Pancreas (tissue), 10 donors: Measurements from ENCODE around the gene SYNJ2. TPM values are rescaled to one million over a fixed set of nuclear protein-coding genes. Genes with fewer than 3 reads are reported as not detected.

ENCODE experiments used
- ATAC-seq, 4 donors: fragments of 200-7000 bp; cut with Tn5 transposase; one replicate each; pipeline versions ENCODE4 v1.8.0 to v1.9.1; 2020; ENCODE audit warnings: mild to moderate bottlenecking in 4 of 4, moderate library complexity in 4 of 4
- DNase-seq, 6 donors: peaks; one replicate each; pipeline ENCODE4 v3.0.0-alpha.2; 2020
- FAIRE-seq: peaks from 2 replicates; lab custom pipeline; 2012; peaks lifted over from hg19 to GRCh38; lab: Jason Lieb, UNC
- H3K27ac ChIP-seq, 4 donors: fragments of 200-600 bp; sonication (generic); 1 replicate in 3 of 4; 2 replicates in 1 of 4; pipeline versions ENCODE4 v1.5.0 to v1.8.0; 2020
- H3K27me3 ChIP-seq, 4 donors: fragments of 200-600 bp; one replicate each; pipeline ENCODE4 v1.8.0; 2021
- H3K36me3 ChIP-seq, 3 donors: fragments of 200-600 bp; sonication (generic) in 1 of 3; one replicate each; pipeline versions ENCODE4 v1.5.0 to v1.8.0; 2020 to 2021
- H3K4me1 ChIP-seq, 3 donors: fragments of 200-600 bp; one replicate each; pipeline ENCODE4 v1.8.0; 2021
- H3K4me3 ChIP-seq, 4 donors: fragments of 200-600 bp; sonication (generic) in 2 of 4; one replicate each; pipeline versions ENCODE4 v1.5.0 to v1.8.0; 2020 to 2021
- H3K9me3 ChIP-seq, 4 donors: fragments of 200-600 bp; one replicate each; pipeline ENCODE4 v1.8.0; 2021
- WGBS, 2 donors: extraction: QIAGEN DNeasy Blood & Tissue Kit; methylation state at CpG; one replicate each; pipeline ENCODE4 v1.1.7; 2013; 5-methylcytosine and 5-hydroxymethylcytosine counted together
- intact Hi-C, 3 donors: fragments of 100-400 bp; cut with DNase I; formaldehyde crosslinking; loops; one replicate each; pipeline versions ENCODE4 v1.11.1 to v1.14.2; 2022
- polyA plus RNA-seq, 2 donors: library from polyadenylated mRNA; stranded (reverse); fragments of 200-250 nt; gene quantifications; one replicate each; pipeline ENCODE4 v1.2.3, GENCODE V29; 2013
- total RNA-seq, 6 donors: library from RNA; stranded (reverse); fragmentation: NEBNext Ultra II Directional in 4 of 6; extraction: Animal tissue kit (Norgen Biotek cat#: 25700) in 4 of 6; gene quantifications; one replicate each; pipeline versions ENCODE4 v1.2.1 to v1.2.4, GENCODE V29; 2021 to 2023
- TF ChIP-seq, protein P1 (sequence below), 4 donors: fragments of 200-600 bp; sonication (generic) in 3 of 4; IDR thresholded peaks; one replicate each; pipeline versions ENCODE4 v1.5.0 to v1.8.0; 2021; ENCODE audit warnings: antibody characterized with exemption in 4 of 4
- donor health status: healthy with polysubstance abuse.
- donor health status: DM: no; HTN: no; CAD: no; lungs with moderate emphysema.
- donor health status: DM: no; HTN: no; CAD: no.
- donor health status: control.
- donor health status: control.
- donor health status: Bipolar disorder and iron deficiency.
- donor health status: DM: yes; HTN: yes; CAD: no.
- donor health status: DM: no; HTN: no; CAD: no.
- donor health status: DM: no; HTN: no; CAD: no.
- donor health status: DM: yes; HTN: yes; CAD: no.

Gene SYNJ2
- total and polyA plus RNA-seq, 8 donors: 7.9 to 17.1 (median 9.9) TPM

DNA sequence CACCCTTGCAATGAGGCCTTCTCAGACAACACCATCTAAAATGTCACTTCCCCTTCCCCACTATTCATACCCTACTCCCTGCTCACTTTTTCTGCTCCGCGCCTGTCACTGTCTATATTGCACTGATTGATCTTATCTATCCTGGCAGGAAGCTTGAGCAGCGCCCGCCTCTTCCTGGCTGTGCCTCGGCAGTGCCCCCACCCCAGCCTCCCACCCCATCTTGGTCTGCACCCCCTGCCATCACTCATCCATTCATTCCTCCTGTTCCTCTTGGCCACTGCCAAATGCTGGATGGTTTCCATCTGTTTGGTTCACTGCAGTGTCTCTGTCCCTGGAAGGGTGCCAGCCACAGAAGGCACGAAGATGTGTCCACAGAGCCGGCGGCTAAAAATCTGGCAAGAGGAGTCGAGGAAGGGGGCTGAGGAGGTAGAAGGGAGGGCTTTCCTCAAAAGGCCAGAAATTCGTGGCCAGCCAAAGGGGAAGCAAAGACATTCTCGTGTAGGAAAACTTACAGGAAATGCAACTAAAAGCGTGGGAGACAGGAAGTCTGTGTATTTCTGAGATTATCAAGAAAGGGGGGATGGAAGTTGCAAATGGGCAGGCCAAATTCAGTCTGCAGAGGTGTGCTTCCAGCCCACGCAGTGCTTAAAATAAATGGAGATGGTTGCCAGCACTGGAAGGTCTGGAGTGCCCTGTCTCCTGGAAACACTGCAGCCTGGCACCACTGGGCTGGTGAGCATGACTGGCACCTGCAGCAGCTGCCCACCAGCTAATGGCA, 27.6 kb downstream of the SYNJ2 start:
- peak in 3 of 4 donors; percentile 33 to 61 (median 38) for ATAC-seq
- intact Hi-C loops: no loop called here

DNA sequence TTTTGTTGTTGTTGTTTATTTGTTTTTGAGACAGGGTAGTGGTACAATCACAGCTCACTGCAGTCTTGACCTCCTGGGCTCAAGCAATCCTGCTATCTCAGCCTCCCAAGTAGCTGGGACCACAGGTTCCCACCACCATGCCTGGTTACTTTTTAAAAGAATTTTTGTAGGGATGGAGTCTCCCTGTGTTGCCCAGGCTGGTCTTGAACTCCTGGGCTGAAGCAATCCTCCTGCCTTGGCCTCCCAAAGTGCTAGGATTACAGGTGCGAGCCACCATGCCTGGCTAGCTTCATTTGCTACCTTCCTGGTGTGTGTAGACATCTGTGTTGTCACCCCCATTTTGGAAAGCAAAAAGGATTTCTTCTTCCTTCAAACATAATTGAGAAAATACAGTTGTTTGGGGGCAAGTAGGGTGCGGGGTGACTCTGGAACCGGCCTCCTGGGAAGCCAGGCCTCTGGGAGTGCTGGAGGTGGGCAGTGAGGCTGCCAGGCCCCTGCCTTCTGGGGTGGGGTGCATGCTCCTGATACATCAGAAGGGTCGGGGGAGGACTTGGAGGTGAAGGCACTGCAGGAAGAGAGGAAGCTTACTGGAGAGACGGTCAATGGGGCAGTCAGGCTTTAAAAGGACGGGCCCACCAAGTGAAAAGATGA, 28.4 kb downstream of the SYNJ2 start:
- 96 to 100% methylated on average over 6 of the region's 6 CpGs for WGBS, 2 donors
- Histone ChIP-seq H3K27me3 (no peaks in the 10 kb centered on the region), H3K4me3 (no peak overlapping the region), H3K36me3 (no peaks in the 10 kb centered on the region), H3K9me3 (no peaks in the 10 kb centered on the region), H3K4me1 (peaks cover 0 to 19% (median 5%) of the 10 kb centered on the region in 3 donors), H3K27ac (peak overlapping the region in 3 of 4 donors; percentile 49 to 73 (median 61))
- no peak for FAIRE-seq
- TF ChIP-seq, protein P1, sequence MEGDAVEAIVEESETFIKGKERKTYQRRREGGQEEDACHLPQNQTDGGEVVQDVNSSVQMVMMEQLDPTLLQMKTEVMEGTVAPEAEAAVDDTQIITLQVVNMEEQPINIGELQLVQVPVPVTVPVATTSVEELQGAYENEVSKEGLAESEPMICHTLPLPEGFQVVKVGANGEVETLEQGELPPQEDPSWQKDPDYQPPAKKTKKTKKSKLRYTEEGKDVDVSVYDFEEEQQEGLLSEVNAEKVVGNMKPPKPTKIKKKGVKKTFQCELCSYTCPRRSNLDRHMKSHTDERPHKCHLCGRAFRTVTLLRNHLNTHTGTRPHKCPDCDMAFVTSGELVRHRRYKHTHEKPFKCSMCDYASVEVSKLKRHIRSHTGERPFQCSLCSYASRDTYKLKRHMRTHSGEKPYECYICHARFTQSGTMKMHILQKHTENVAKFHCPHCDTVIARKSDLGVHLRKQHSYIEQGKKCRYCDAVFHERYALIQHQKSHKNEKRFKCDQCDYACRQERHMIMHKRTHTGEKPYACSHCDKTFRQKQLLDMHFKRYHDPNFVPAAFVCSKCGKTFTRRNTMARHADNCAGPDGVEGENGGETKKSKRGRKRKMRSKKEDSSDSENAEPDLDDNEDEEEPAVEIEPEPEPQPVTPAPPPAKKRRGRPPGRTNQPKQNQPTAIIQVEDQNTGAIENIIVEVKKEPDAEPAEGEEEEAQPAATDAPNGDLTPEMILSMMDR (IDR thresholded peaks at IDR 0.05): no peak
- no peak for ATAC-seq
- intact Hi-C loops: no loop called here
- peak in 2 of 6 donors; percentile 21 to 25 for DNase-seq

More for the DNA sequence above, 27.6 kb downstream of the SYNJ2 start:
- Histone ChIP-seq H3K9me3 (no peaks in the 10 kb centered on the region), H3K4me3 (no peak overlapping the region), H3K27me3 (no peaks in the 10 kb centered on the region), H3K4me1 (peaks cover 0 to 19% (median 5%) of the 10 kb centered on the region in 3 donors), H3K27ac (peak overlapping the region in 3 of 4 donors; percentile 49 to 73 (median 61)), H3K36me3 (no peaks in the 10 kb centered on the region)
- 47 to 48% methylated on average over 13 of the region's 13 CpGs for WGBS, 2 donors
- DNase-seq (peak in 3 of 6 donors; percentile 45 to 66 (median 59)), FAIRE-seq (no peak)
- TF ChIP-seq, protein P1 (IDR thresholded peaks at IDR 0.05): no peak

DNA sequence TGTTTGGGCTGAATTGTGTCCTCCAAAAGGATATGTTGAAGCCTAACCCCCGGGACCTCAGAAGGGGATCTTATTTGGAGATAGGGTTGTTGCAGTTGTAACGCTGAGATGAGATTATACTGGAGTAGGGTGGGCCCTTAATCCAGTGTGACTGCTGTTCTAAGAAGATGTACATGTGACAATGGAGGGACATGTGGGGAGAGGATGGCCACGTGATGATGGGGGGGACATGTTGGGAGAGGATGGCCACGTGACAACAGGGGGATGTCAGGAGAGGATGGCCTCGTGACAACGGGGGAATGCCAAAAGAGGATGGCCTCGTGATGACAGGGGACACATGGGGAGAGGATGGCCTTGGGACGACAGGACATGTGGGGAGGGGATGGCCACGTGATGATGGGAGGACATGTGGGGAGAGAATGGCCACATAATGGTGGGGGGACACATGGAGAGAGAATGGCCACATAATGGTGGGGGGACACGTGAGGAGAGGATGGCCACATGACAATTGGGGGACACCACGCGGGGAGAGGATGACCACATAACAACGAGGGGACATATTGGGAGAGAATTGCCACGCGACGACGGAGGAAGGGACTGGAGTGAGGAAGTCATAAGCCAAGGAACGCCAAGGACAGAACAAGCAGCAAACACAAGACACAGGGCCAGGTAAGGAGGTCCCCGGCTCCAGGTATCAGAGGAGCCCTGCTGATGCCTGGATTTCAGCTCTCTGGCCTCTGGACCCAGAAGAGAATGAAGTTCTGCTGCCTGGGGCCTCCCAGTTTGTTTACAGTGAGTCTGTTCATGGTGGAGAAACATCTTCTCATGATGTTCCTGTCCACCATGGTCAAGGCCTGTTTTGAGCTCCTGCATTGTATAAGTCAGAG, 29.2 kb downstream of the SYNJ2 start:
- intact Hi-C loops: no loop called here
- H3K4me1 ChIP-seq: peaks cover 0 to 19% (median 5%) of the 10 kb centered on the region in 3 donors
- ATAC-seq (no peak), DNase-seq (peak in 2 of 6 donors; percentile 21 to 39), FAIRE-seq (no peak)
- no peaks in the 10 kb centered on the region for H3K9me3 ChIP-seq
- H3K36me3 ChIP-seq: no peaks in the 10 kb centered on the region
- peak overlapping the region; percentile 34 to 73 (median 56) for H3K27ac ChIP-seq
- H3K4me3 ChIP-seq: no peak overlapping the region
- TF ChIP-seq, protein P1 (IDR thresholded peaks at IDR 0.05): no peak
- 94% methylated on average over 19 of the region's 19 CpGs for WGBS, 2 donors
- H3K27me3 ChIP-seq: no peaks in the 10 kb centered on the region

DNA sequence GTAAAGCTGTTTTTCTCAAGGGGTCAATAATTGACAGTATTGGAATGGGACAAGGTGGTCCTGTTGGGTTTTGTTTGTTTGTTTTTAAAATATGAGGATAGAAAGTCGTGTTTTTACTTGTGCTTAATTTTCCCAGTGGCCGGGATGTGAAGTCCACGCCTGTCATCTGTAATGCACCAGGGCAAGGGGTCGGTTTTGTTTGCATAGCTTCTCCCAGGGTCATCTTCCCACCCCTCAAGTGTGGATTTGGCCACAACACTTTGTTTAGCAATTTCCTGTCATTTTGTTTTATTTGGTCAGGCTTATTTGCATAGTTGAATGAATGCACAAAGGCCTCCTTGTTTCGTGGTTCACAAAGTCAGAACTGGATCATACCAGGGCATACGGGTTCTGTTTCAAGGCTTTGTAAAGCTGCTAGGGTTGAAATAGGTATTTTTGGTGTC, 29.8 kb downstream of the SYNJ2 start:
- Histone ChIP-seq H3K36me3 (no peaks in the 10 kb centered on the region), H3K27me3 (no peaks in the 10 kb centered on the region), H3K9me3 (no peaks in the 10 kb centered on the region), H3K4me3 (no peak overlapping the region), H3K4me1 (peaks cover 0 to 19% (median 5%) of the 10 kb centered on the region in 3 donors), H3K27ac (peak overlapping the region; percentile 44 to 73 (median 67))
- intact Hi-C loops: no loop called here
- TF ChIP-seq, protein P1 (IDR thresholded peaks at IDR 0.05): no peak
- ATAC-seq: peak; percentile 39 to 76 (median 62)
- 63 to 67% methylated on average over 6 of the region's 6 CpGs for WGBS, 2 donors
- no peak for DNase-seq
- FAIRE-seq: no peak
